ENCODE results near the gene OR4D10. TPM values are rescaled to one million over a fixed set of nuclear protein-coding genes. Genes with fewer than 3 reads are reported as not detected.

Gene OR4D10
- total and polyA plus RNA-seq, 2 of the 4 experiments (the other 2 are of a cell fraction): not detected

GRCh38 chr11:59423835-59424234, 49.3 kb upstream of the OR4D10 start:
- ATAC-seq (ENCODE audit: low read depth): no peak
- H3K56ac ChIP-seq (ENCODE audit: extremely low read depth, insufficient read depth, low read length): no peak overlapping the region
- TF ChIP-seq RAD21 (IDR thresholded peaks at IDR 0.05; ENCODE audit: low read length) (no peak), MAFK (IDR thresholded peaks at IDR 0.05; ENCODE audit: low read depth, low read length) (no peak), NFE2L2 (IDR thresholded peaks at IDR 0.05; ENCODE audit: low read depth, low read length) (no peak), FOS (IDR thresholded peaks at IDR 0.05; ENCODE audit: low read depth, low read length) (no peak), POLR2A (IDR thresholded peaks at IDR 0.05; ENCODE audit: low read depth, low read length) (no peak), RCOR1 (IDR thresholded peaks at IDR 0.05; ENCODE audit: insufficient replicate concordance, low read length) (no peak), MAZ (IDR thresholded peaks at IDR 0.05; ENCODE audit: borderline replicate concordance, low read depth, low read length) (no peak), MXI1 (IDR thresholded peaks at IDR 0.05; ENCODE audit: borderline replicate concordance, low read depth, low read length) (no peak), CEBPB (IDR thresholded peaks at IDR 0.05; ENCODE audit: low read depth, low read length) (no peak), ELK1 (IDR thresholded peaks at IDR 0.05; ENCODE audit: borderline replicate concordance, low read depth, low read length) (no peak), RFX5 (IDR thresholded peaks at IDR 0.05; ENCODE audit: low read depth, low read length) (no peak), BHLHE40 (IDR thresholded peaks at IDR 0.05; ENCODE audit: low read depth, low read length) (no peak), CHD1 (IDR thresholded peaks at IDR 0.05; ENCODE audit: low read depth, low read length) (no peak), USF2 (IDR thresholded peaks at IDR 0.05; ENCODE audit: low read depth, low read length) (no peak)
- no peaks in the 10 kb centered on the region; the same call in 1 of the 2 replicates for H3K9me1 ChIP-seq (ENCODE audit: insufficient read depth, low read length)
- H3K27ac ChIP-seq (ENCODE audit: insufficient read depth, low read length): no peak overlapping the region
- intact Hi-C loops (cut with micrococcal nuclease): no loop called here
- no peak overlapping the region for H2AK5ac ChIP-seq (ENCODE audit: low read depth, low read length)
- H3K4me3 ChIP-seq (ENCODE audit: insufficient read depth, low read depth, low read length): no peak overlapping the region
- no peak overlapping the region for H3K18ac ChIP-seq (ENCODE audit: low read depth, low read length)
- 19% methylated on average over 2 of the region's 2 CpGs; no CpG with 5 or more reads in 1 of the 2 experiments for WGBS, 2 experiments (ENCODE audit: extremely low coverage in 2 of 2, insufficient read length in 1 of 2)
- H3K36me3 ChIP-seq (ENCODE audit: control insufficient read depth, insufficient read depth, low read length): no peaks in the 10 kb centered on the region
- peaks cover 1% of the 10 kb centered on the region for H3K27me3 ChIP-seq (ENCODE audit: control insufficient read depth, insufficient read depth, low read length)
- H3K23ac ChIP-seq (ENCODE audit: low read depth, low read length): no peak overlapping the region
- H4K8ac ChIP-seq (ENCODE audit: low read depth in 2 of 2, low read length in 2 of 2): no peak overlapping the region
- no peak overlapping the region for H4K91ac ChIP-seq (ENCODE audit: insufficient read depth, low read depth, low read length)
- in situ Hi-C loops (cut with MboI; ENCODE audit: low sequenced_read_pairs): no loop called here
- DNase-seq: no peak
- no peak overlapping the region for H2BK15ac ChIP-seq (ENCODE audit: low read depth, low read length)
- H3K14ac ChIP-seq (replicated peaks; ENCODE audit: low read depth, low read length): no peak overlapping the region
- H2AK9ac ChIP-seq (replicated peaks; ENCODE audit: low read depth, low read length, poor library complexity): no peak overlapping the region
- no TSS peak for BruUV-seq (replicated peaks)
- no peak overlapping the region for H3K4me2 ChIP-seq (ENCODE audit: low read depth, low read length)
- H3K9ac ChIP-seq (ENCODE audit: low read depth, low read length): no peak overlapping the region
- no peak overlapping the region for H2BK20ac ChIP-seq (ENCODE audit: low read depth, low read length)
- H3K9me3 ChIP-seq (ENCODE audit: control insufficient read depth, insufficient read depth, low read length): no peaks in the 10 kb centered on the region
- H4K5ac ChIP-seq (ENCODE audit: low read depth, low read length): no peak overlapping the region
- H4K20me1 ChIP-seq (ENCODE audit: insufficient read depth, low read length): no peaks in the 10 kb centered on the region
- H3K4ac ChIP-seq (ENCODE audit: low read depth, low read length): no peak overlapping the region
- H2AFZ ChIP-seq (replicated peaks; ENCODE audit: low read length, poor library complexity): no peak overlapping the region
- no peak overlapping the region for H2BK120ac ChIP-seq (ENCODE audit: low read depth, low read length)
- dilution Hi-C loops (cut with HindIII; ENCODE audit: low sequenced_read_pairs, unreplicated experiment): no loop called here
- ChIA-PET CTCF (no interaction called here), POLR2A (ENCODE audit: unreplicated experiment) (no interaction called here)
- no peak overlapping the region for H2BK5ac ChIP-seq (ENCODE audit: low read depth, low read length, poor library complexity, severe bottlenecking)
- no peaks in the 10 kb centered on the region for H3K4me1 ChIP-seq (ENCODE audit: control insufficient read depth, insufficient read depth, low read length)
- H3K79me1 ChIP-seq (ENCODE audit: low read depth in 1 of 2, low read length in 2 of 2): no peaks in the 10 kb centered on the region
